Inflammatory macrophage treated with lipopolysaccharide for 4 hours (primary cell): ENCODE data around the gene ETV2.
"Not testable (repeated sequence)": the region's sequence is repeated elsewhere in the genome, so short reads cannot be mapped to it uniquely, and the experiment has no call there.

ENCODE experiments used
- DNase-seq: peaks from one replicate; pipeline ENCODE4 v3.0.0-alpha.2; 2020

The ETV2 gene

DNA sequence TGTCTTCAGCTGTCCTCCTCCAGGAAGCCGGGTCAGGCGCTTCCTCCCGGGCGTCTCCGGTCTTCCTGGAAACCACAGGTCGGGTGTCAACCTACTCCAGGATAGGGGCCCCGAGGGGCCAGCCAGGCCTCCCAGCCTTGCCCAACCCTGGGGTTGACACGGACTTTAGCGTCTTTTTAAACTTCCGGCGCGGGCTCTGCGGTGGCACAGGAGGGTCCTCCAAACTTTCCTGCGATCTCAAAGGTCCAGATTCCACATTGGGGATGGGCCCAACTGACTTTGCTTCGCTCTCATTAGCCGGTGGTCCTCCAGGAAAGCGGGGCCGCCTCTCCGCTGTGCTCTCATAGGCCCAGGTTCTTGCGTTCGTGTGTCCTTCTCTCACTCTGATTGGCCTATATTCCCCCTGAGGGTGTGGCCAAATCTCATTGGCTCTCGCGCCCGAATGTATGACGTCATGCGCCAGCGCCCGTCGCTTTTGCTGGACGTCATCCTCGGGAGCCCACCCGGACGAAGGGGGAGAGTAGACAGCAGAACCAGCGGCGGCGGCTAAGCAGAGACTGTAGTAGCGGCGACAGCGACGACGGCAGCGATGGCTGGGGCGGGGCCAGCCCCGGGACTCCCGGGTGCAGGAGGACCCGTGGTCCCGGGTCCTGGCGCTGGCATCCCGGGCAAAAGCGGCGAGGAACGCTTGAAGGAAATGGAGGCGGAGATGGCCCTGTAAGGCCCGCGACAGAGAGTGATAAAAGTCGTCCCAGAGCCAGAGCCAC lies 12.8 kb upstream of the ETV2 start, which contains the start of gene RBM42:
RBM42 (plus strand) TSS at position 472 of the 767 bp plus-strand sequence; CDS start at position 590, 118 bp downstream.
- DNase-seq, result peak; percentile 99

DNA sequence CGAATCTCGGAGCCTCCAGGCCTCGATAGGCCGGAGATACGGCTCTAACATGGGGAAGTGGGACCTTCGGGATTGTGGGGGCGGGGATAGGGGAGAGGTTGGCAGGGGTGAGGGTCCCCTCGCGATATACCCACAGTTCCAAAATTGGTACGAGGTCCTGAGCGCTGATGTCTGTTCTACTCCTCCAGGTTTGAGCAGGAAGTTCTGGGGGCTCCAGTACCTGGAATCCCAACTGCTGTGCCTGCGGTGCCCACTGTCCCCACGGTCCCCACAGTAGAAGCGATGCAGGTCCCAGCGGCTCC lies 12.3 kb upstream of the ETV2 start:
- no peak for DNase-seq

DNA sequence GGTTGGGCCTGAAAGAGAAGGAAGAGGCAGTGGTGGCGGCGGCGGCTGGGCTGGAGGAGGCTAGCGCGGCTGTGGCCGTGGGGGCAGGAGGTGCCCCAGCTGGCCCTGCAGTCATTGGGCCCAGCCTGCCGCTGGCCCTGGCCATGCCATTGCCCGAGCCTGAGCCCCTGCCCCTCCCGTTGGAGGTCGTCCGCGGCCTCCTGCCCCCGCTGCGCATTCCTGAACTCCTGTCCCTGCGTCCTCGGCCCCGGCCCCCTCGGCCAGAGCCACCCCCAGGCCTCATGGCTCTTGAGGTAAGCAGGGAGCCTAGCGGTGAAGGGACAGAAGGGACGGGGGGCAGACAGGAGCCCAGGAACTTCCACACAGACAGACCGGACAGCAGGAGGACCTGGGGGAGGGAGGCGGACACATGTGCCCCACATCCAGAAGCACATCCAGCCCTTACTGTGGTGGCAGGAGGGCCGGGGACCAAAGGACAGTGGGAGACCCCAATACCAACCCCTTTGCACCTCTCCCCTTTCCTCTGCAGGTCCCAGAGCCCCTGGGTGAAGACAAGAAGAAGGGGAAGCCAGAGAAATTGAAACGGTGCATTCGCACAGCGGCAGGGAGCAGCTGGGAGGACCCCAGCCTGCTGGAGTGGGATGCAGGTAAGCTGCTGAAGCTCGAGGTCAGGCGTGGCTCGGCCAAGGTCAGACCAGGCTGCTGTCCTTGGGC lies 7.7 kb upstream of the ETV2 start:
- no peak for DNase-seq

DNA sequence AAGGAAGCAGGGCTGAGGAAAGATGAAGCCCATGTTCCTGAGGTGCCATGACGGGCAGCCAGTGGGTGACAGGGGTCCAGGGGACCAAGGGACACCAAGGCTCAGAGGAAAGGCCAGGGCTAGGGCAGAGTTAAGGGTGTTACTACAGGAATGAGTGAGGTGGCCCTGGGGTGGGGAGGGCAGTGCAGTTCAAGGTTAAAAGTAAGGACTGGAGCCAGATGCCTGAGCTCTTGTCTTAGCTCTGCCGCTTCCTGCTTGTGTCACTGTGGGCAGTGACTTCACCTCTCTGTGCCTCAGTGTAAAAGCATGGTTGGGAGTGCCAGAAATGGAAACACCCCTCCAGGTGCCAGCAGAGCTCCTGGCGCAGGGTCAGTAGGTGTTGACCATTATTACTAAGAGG lies 4.9 kb upstream of the ETV2 start:
- no peak for DNase-seq

DNA sequence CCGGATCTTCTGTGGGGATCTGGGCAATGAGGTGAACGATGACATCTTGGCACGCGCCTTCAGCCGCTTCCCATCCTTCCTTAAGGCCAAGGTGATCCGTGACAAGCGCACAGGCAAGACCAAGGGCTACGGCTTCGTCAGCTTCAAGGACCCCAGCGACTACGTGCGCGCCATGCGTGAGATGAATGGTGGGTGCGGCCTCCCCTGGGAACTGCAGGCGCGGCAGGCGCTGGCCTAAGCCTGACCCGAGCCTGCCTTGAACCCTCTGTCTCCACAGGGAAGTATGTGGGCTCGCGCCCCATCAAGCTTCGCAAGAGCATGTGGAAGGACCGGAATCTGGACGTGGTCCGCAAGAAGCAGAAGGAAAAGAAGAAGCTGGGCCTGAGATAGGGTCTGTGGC lies 4.4 kb upstream of the ETV2 start:
- no peak for DNase-seq

DNA sequence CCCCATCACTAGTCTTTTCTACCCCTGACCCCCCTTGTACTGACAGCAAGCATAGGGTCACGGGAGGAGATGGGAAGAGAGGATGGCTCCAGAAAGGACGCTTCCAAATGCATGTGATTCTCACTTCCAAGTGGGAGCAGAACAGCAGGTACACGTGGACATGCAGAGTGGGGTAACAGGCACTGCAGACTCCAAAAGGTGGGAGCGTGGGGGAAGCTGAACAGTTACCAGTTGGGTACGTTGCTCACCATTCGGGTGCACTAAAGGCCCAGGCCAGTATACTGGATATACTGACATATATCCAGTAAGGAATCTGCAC lies 2.3 kb upstream of the ETV2 start:
- DNase-seq, result no peak

DNA sequence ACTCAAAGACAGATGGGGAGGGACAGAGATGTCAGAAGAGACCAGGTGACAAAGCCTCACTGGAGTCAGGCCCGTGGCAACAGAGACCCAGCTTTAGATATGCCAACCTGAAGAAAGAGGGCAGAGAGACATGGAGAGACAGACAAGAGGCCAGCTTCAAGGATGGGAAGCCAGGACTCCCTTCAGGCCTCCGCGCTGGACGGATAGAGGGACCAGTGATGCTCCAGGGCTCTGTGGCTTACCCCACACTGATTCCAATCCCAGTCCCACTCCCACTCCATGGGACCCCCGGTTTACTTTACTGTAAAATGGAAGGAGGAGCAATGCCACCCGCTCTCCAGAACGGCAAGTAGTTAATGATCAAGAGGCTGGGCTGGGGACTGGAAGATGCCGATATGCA lies 1.7 kb upstream of the ETV2 start:
- DNase-seq, result no peak

DNA sequence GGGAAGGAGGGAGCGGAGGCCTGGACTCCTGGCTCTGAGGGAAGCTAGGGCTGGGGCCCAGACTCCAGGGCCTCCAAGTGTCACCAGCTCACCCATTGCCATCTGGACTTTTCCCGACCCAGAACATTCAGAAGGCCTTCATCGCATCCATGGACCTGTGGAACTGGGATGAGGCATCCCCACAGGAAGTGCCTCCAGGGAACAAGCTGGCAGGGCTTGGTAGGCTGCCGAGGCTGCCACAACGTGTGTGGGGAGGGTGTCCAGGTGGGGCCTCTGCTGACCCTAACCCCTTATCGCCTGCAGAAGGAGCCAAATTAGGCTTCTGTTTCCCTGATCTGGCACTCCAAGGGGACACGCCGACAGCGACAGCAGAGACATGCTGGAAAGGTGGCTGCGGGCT lies 767 bp downstream of the ETV2 start:
- no peak for DNase-seq

DNA sequence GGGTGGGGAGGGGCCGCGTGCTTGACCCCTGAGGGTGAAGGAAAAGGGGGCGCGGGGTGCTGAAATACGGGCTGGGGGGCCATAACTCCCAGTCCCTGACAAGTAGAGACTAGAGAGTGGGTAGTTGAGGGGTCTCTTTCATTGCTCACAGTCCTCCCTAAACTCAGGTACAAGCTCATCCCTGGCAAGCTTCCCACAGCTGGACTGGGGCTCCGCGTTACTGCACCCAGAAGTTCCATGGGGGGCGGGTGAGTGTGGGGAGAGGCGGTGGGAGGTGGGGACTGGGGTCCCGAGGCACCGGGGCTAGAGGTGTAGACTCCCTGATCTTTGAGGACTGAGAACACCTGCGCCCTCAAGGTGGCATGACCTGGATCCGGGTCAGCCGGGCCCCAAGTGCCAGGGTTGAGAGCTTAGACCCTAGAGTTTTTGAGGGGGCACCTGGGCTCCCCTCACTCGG lies 1.3 kb downstream of the ETV2 start:
- DNase-seq, result no peak

DNA sequence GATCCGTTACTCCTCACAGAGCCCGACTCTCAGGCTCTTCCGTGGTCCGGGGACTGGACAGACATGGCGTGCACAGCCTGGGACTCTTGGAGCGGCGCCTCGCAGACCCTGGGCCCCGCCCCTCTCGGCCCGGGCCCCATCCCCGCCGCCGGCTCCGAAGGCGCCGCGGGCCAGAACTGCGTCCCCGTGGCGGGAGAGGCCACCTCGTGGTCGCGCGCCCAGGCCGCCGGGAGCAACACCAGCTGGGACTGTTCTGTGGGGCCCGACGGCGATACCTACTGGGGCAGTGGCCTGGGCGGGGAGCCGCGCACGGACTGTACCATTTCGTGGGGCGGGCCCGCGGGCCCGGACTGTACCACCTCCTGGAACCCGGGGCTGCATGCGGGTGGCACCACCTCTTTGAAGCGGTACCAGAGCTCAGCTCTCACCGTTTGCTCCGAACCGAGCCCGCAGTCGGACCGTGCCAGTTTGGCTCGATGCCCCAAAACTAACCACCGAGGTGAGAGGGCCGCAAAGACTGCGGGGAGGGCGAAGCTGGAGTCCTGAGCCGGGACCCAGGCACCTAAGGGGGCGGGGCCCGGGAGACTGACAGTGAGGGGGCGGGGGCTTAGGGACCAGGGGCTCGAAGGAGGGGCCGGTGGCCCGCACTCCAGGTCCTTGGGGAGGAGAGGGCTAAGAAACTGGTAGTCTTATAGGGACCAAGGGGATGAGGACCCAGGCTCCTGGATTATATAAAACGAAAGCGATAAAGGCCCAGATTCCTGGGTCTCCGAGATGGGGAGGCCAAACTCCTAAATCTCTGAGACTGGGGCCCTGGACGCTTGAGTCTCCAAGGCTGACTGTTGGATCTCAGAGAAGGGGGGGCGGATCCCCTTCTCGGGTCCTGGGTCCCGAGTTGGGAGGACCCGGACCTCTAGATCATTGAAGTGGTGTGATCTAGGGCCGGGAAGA lies 2.0 kb downstream of the ETV2 start:
- DNase-seq, result peak; percentile 67

DNA sequence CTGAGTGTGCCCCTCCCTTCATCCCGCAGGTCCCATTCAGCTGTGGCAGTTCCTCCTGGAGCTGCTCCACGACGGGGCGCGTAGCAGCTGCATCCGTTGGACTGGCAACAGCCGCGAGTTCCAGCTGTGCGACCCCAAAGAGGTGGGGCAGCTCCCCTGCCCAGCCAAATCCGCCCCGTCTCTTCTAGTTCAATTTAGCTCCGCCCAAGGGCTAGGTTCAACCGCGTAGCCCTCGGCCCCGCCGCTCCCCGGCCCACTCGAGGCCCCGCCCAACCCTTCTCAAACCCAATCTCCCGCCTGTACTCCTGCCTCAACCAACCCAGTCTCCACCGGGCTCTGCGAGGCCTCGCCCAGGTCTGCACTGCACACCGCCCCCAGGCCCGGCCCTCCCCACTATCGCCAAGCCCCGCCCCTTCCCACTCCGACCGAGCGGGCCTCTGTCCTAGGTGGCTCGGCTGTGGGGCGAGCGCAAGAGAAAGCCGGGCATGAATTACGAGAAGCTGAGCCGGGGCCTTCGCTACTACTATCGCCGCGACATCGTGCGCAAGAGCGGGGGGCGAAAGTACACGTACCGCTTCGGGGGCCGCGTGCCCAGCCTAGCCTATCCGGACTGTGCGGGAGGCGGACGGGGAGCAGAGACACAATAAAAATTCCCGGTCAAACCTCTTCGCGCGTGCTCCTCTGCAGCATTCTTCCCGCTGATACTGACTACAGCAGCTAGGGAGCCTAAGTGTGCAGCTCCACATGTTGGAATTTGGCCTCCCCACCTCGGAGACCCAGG lies 2.9 kb downstream of the ETV2 start:
- peak; percentile 96 for DNase-seq

DNA sequence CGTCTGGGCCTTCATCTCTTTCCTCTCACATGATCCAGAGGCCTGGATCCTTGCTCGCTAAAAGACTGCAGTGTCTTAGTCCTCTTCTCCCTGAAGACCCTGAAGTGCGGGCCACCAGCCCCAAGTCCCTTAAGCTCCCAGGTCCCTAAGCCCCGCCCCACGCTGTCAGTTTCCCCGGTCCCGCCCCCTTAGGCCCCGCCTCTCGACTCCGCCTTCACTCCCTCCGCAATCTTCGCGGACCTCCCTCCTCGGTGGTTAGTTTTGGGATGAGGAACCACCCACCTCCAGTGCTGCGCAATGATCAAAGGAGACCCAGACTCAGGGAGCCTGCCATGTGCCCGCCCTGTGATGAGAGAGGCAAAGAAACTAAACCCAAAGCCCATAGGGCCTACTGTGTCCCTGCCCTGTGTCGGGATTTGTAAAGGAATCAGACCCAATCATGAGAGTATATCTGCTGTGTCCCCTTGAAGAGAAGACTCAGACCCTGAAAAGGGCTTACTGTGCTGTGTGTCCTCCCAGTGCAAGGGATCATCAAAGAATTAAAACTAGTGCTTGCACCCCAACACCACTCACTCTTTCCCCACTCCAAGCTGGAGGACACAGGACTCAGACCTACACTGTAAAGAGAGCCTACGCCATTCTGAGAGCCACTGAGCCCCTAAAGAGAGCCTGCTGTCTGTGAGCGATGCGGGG lies 3.6 kb downstream of the ETV2 start:
- DNase-seq, result peak; percentile 74

DNA sequence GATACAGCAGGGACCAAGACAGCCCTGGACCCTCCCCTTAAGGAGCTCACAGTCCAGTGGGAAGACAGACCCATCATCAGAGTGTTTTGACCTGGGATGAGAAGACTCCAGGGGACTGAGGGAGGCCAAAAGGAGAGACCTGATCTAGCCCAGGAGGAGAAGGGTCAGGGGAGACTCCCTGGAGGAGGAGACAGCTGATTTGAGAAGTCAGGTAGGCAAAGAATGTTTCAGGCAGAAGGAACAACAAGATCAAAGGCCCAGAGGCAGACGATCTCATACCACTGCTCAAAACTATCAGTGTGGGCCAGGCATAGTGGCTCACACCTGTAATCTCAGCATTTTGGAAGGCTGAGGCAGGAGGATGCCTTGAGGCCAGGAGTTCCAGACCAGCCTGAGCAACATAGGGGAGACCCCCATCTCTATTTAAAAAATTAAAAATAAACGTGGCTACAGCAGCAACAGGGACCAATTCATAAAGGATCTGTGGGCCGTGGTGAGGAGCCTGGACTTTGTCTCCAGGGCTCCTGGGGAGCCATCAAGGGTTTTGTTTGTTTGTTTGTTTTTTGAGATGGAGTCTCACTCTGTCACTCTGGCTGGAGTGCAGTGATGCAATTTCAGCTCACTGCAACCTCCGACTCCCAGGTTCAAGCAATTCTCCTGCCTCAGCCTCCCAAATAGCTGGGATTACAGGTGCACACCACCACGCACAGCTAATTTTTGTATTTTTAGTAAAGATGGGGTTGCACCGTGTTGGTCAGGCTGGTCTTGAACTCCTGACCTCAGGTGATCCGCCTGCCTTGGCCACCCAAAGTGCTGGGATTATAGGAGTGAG lies 4.4 kb downstream of the ETV2 start:
- no peak for DNase-seq

DNA sequence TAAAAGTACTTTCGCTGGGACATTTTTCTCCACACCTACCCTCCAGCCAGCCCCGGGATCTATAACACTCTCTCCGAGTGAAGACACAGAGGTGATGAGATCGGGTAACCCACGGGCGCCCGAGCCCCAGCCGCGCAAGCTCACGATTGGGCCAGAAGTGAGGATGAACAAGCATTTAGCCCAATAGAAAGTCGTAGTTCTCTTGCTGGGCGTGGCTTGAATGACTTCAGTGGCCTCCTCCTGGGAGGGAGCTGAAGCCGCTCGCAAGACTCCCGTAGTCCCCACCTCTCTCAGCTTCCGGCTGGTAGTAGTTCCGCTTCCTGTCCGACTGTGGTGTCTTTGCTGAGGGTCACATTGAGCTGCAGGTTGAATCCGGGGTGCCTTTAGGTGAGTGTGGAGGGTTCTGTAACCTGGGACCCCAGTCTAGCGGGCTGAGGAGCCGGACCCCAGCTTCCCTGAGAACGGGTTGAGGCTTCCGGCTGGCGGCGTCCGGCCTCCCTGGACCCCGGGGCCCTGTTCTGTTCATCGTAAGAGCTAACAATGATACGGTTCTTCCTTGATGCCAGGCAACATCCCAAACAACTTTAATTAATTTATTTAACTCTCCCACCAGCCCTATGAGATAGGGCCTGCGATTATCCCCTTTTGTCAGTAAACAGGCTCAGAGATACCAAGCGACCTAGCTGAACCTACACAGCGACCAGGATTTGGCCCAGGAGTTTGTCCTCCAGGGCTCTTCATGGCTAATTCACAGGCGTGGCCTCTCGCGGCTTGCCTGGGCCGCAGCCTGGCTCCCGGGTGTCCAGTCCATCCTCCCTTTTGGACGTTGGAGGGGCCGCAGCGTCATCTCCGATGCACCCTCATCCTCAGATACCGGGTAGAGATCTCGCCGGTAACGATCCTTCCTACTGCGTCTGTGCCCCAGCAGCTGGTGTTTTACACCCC lies 6.7 kb downstream of the ETV2 start, which contains the start of gene COX6B1:
COX6B1 (plus strand) TSS at position 307 of the 945 bp plus-strand sequence. CDS start 2,921 bp downstream, outside the sequence.
- peak; percentile 99 for DNase-seq

DNA sequence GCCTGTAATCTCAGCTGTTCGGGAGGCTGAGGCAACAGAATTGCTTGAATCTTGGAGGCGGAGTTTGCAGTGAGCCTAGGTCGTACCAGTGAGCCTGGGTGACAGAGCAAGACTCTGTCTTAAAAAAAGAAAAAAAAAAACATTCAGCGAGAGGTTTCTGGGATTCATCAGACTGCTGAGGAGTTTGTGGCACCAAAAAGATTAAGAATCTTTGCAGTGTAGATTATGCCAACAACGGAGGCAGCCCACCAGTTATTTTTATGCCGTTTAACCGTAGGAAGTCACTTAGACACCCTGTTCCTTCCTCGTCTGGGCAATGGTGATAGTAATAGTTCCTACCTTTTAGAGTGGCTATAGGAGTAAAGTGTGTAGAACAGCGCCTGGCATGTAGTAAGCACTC lies 9.0 kb downstream of the ETV2 start:
- DNase-seq, result no peak

DNA sequence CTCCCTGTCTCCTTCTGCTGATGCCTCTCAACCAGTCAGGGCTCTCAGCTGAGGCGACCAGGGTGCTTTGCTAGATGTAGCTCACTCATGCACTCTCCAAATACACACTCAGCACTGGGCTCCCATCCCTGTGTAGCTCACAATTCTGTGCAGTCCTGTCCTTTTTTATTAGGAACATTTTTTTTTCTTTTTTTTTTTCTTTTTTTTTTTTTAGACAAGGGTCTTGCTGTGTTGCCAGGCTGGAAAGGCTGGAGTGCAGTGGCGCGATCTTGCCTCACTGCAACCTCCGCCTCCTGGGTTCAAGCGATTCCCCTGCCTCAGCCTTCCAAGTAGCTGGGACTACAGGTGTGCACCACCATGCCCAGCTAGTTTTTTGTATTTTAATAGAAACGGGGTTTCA lies 13.3 kb downstream of the ETV2 start:
- DNase-seq, result not testable (repeated sequence)

DNA sequence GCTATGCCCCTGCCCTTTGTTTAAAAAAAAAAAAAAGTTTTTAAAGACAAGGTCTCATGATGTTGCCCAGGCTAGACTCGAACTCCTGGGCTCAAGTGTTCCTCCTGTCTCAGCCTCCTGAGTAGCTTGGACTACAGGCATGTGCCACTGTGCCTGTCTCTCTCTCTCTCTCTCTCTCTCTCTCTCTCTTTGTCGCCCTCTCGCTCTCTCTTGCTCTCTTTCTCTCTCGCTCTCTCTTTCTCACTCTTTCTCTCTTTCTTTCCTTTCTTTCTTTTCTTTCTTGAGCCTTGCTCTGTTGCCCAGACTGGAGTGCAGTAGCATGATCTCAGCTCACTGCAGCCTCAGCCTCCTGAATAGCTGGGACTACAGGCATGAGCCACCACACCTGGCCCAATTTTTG lies 14.1 kb downstream of the ETV2 start:
- no peak for DNase-seq

DNA sequence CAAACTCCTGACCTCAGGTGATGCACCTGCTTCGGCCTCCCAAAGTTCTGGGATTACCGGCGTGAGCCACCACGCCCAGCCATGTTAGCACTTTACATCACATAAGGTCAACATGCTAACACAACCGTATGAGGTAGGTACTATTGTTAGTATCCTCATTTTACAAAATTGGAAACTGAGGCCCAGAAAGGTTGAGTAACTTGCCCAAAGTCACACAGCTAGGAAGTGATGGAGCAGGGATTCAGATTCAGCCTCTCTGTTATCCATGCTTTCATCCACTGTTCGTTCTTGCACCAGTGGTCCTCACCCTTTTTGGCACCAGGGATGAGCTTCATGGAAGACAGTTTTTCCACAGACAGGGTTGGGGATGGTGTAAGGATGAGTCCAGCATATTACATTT lies 15.2 kb downstream of the ETV2 start:
- DNase-seq, result no peak

DNA sequence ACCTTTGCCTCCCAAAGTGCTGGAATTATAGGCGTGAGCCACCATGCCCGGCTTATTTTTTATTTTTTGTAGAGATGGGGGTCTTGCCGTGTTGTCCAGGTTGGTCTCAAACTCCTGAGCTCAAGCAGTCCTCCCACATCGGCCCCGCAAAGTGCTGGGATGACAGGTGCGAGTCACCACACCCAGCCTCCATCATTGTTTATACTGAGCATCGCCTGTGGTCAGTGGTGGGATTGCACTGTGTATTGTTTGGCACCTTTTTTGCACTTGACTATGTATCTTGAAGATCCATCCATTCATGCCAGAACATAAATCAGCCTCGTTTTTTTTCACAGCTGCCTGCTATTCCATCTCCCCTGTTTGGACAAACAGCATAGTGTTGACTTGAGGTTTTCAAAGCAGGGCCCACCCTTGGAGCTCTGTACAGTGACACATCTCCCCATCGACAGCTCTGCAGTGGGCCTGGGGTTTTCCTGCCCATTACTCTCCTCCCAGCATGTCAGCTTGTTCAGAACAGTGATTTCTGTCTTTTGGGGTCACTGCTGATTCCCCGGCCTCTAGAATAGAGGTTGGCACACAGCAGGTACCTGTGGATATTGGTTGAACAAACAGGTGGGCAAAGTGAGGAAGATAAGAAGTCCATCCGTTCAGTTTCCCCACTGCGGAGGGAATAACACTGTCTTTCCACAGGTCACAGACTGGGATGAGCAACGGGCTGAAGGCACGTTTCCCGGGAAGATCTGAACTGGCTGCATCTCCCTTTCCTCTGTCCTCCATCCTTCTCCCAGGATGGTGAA lies 16.6 kb downstream of the ETV2 start:
- DNase-seq, result no peak
